ENCODE measurements around the gene NEK4. TPM values are rescaled to one million over a fixed set of nuclear protein-coding genes. Genes with fewer than 3 reads are reported as not detected.

The NEK4 gene
- total and polyA plus RNA-seq, 10 of the 15 experiments (the other 5 are each of a cell fraction or from before 2014, with no cell fraction given) = 7.0 to 29.1 (median 16.4) TPM

DNA sequence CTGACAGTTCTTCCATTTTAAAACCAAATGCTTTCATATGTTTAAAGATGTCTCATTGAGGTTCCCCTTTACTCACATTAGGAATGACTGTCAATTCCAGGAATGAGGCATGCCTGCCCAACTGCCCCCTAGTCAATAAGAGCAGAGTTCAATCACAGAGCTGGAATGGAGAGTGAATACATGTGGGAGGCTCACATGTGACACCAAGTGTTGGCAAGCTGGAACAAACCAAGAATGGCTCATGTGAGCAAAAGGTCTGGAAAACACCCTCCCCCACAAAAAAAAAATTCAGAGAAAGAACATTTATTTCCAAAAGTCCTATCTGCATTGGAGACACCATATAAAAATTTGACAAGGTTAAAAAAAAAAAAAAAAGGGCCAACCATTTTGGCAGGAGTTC lies 88.7 kb downstream of the NEK4 start (continued):
- TF ChIP-seq, protein P1, sequence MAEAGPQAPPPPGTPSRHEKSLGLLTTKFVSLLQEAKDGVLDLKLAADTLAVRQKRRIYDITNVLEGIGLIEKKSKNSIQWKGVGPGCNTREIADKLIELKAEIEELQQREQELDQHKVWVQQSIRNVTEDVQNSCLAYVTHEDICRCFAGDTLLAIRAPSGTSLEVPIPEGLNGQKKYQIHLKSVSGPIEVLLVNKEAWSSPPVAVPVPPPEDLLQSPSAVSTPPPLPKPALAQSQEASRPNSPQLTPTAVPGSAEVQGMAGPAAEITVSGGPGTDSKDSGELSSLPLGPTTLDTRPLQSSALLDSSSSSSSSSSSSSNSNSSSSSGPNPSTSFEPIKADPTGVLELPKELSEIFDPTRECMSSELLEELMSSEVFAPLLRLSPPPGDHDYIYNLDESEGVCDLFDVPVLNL (IDR thresholded peaks at IDR 0.05; ENCODE audit: low read depth, low read length) = no peak
- TF ChIP-seq SRF (IDR thresholded peaks at IDR 0.05; ENCODE audit: low read depth in 2 of 2, low read length in 2 of 2) = no peak
- no peak for TF ChIP-seq POLR2A (IDR thresholded peaks at IDR 0.05; ENCODE audit: low read depth, low read length)
- TF ChIP-seq NFXL1 (IDR thresholded peaks at IDR 0.05; ENCODE audit: borderline replicate concordance) = no peak
- TF ChIP-seq MEF2A (IDR thresholded peaks at IDR 0.05; ENCODE audit: insufficient read depth, low read depth, low read length) = no peak
- TF ChIP-seq USF1 (IDR thresholded peaks at IDR 0.05; ENCODE audit: borderline replicate concordance, extremely low read length, insufficient read depth, low read depth, low read length) = no peak
- TF ChIP-seq, protein P2, sequence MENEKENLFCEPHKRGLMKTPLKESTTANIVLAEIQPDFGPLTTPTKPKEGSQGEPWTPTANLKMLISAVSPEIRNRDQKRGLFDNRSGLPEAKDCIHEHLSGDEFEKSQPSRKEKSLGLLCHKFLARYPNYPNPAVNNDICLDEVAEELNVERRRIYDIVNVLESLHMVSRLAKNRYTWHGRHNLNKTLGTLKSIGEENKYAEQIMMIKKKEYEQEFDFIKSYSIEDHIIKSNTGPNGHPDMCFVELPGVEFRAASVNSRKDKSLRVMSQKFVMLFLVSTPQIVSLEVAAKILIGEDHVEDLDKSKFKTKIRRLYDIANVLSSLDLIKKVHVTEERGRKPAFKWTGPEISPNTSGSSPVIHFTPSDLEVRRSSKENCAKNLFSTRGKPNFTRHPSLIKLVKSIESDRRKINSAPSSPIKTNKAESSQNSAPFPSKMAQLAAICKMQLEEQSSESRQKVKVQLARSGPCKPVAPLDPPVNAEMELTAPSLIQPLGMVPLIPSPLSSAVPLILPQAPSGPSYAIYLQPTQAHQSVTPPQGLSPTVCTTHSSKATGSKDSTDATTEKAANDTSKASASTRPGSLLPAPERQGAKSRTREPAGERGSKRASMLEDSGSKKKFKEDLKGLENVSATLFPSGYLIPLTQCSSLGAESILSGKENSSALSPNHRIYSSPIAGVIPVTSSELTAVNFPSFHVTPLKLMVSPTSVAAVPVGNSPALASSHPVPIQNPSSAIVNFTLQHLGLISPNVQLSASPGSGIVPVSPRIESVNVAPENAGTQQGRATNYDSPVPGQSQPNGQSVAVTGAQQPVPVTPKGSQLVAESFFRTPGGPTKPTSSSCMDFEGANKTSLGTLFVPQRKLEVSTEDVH (IDR thresholded peaks at IDR 0.05; ENCODE audit: low read depth, partially characterized antibody) = no peak
- TF ChIP-seq, protein P3, sequence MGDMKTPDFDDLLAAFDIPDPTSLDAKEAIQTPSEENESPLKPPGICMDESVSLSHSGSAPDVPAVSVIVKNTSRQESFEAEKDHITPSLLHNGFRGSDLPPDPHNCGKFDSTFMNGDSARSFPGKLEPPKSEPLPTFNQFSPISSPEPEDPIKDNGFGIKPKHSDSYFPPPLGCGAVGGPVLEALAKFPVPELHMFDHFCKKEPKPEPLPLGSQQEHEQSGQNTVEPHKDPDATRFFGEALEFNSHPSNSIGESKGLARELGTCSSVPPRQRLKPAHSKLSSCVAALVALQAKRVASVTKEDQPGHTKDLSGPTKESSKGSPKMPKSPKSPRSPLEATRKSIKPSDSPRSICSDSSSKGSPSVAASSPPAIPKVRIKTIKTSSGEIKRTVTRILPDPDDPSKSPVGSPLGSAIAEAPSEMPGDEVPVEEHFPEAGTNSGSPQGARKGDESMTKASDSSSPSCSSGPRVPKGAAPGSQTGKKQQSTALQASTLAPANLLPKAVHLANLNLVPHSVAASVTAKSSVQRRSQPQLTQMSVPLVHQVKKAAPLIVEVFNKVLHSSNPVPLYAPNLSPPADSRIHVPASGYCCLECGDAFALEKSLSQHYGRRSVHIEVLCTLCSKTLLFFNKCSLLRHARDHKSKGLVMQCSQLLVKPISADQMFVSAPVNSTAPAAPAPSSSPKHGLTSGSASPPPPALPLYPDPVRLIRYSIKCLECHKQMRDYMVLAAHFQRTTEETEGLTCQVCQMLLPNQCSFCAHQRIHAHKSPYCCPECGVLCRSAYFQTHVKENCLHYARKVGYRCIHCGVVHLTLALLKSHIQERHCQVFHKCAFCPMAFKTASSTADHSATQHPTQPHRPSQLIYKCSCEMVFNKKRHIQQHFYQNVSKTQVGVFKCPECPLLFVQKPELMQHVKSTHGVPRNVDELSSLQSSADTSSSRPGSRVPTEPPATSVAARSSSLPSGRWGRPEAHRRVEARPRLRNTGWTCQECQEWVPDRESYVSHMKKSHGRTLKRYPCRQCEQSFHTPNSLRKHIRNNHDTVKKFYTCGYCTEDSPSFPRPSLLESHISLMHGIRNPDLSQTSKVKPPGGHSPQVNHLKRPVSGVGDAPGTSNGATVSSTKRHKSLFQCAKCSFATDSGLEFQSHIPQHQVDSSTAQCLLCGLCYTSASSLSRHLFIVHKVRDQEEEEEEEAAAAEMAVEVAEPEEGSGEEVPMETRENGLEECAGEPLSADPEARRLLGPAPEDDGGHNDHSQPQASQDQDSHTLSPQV (IDR thresholded peaks at IDR 0.05) = no peak
- no peak for TF ChIP-seq SIN3A (IDR thresholded peaks at IDR 0.05; ENCODE audit: low read depth, low read length)
- TF ChIP-seq KLF5 (IDR thresholded peaks at IDR 0.05; ENCODE audit: partially characterized antibody) = no peak
- no peak for TF ChIP-seq TBL1XR1 (IDR thresholded peaks at IDR 0.05; ENCODE audit: low read depth, low read length)
- no peak for TF ChIP-seq CBX3 (IDR thresholded peaks at IDR 0.05; ENCODE audit: borderline replicate concordance, low read depth)
- no peak for TF ChIP-seq HDAC6 (IDR thresholded peaks at IDR 0.05; ENCODE audit: unreplicated experiment)
- 0 out of 2 replicates have a peak, but pooled peaks have one; percentile 24 for TF ChIP-seq DPF2 (IDR thresholded peaks at IDR 0.05)
- TF ChIP-seq IKZF1 (conservative IDR thresholded peaks at IDR 0.05) = peak; percentile 62
- TF ChIP-seq IKZF2 (IDR thresholded peaks at IDR 0.05) = peak; percentile 63 to 68; a peak in 3 of 4 replicates
- peak; percentile 47 for TF ChIP-seq RAD21 (IDR thresholded peaks at IDR 0.05; ENCODE audit: insufficient read depth, low read depth, low read length)
- no peak for TF ChIP-seq NR2F1 (conservative IDR thresholded peaks at IDR 0.05)
- TF ChIP-seq CEBPZ (IDR thresholded peaks at IDR 0.05; ENCODE audit: low read depth, low read length) = no peak

Measured in GM12878 (cell line).